SK-N-SH treated with all-trans-retinoic acid at 6 μM for 48 hours (cell line): ENCODE results near the gene NUP210L.
"Not testable (repeated sequence)": the region's sequence is repeated elsewhere in the genome, so short reads cannot be mapped to it uniquely, and the experiment has no call there.

Source experiments
- ATAC-seq: fragments of 200-7000 bp; cut with Tn5 transposase; 3 replicates; pipeline ENCODE4 v1.9.1; 2020; ENCODE audit warnings: mild to moderate bottlenecking, moderate library complexity
- ARNTL ChIP-seq: fragments of 450-650 bp; formaldehyde crosslinking; IDR thresholded peaks from 2 replicates; pipeline ENCODE4 v1.5.0; 2020; ENCODE audit warnings: low read depth, mild to moderate bottlenecking, moderate library complexity, borderline replicate concordance
- BACH2 ChIP-seq: fragments of 250-450 bp; sonication (Bioruptor Pico); IDR thresholded peaks from 2 replicates; pipeline ENCODE4 v1.9.0; 2021; ENCODE audit warnings: mild to moderate bottlenecking, borderline replicate concordance
- CSDC2 ChIP-seq: fragments of 250-450 bp; sonication (Bioruptor Pico); IDR thresholded peaks from 2 replicates; pipeline ENCODE4 v1.5.0; 2020; ENCODE audit warnings: mild to moderate bottlenecking, moderate library complexity
- GLIS3 ChIP-seq: fragments of 250-450 bp; sonication (Bioruptor Pico); IDR thresholded peaks from 2 replicates; pipeline ENCODE4 v1.5.0; 2020; ENCODE audit warnings: mild to moderate bottlenecking, moderate library complexity
- ISL1 ChIP-seq: fragments of 250-450 bp; sonication (Bioruptor Pico); IDR thresholded peaks from 2 replicates; pipeline ENCODE4 v2.1.2; 2022; ENCODE audit warnings: mild to moderate bottlenecking, moderate library complexity
- PPARA ChIP-seq: fragments of 250-450 bp; sonication (Bioruptor Pico); IDR thresholded peaks from 2 replicates; pipeline ENCODE4 v1.5.0; 2020; ENCODE audit warnings: mild to moderate bottlenecking, borderline replicate concordance
- TCF4 ChIP-seq: fragments of 250-450 bp; sonication (Bioruptor Pico); IDR thresholded peaks from 2 replicates; pipeline ENCODE4 v1.8.0; 2021; ENCODE audit warnings: mild to moderate bottlenecking, moderate library complexity, borderline replicate concordance
- TOX ChIP-seq: fragments of 250-450 bp; sonication (Bioruptor Pico); IDR thresholded peaks from 2 replicates; pipeline ENCODE4 v1.8.0; 2021; ENCODE audit warnings: mild to moderate bottlenecking, moderate library complexity, borderline replicate concordance
- ZC3H10 ChIP-seq: fragments of 250-450 bp; sonication (Bioruptor Pico); IDR thresholded peaks from 2 replicates; pipeline ENCODE4 v1.5.1; 2021; ENCODE audit warnings: mild to moderate bottlenecking, moderate library complexity
- ZFP3 ChIP-seq: fragments of 250-450 bp; sonication (Bioruptor Pico); IDR thresholded peaks from 2 replicates; pipeline ENCODE4 v1.5.0; 2020; ENCODE audit warnings: mild to moderate bottlenecking, moderate library complexity
- ZNF565 ChIP-seq: fragments of 450-650 bp; formaldehyde crosslinking; conservative IDR thresholded peaks from 2 replicates; pipeline ENCODE4 v1.5.0; 2020; ENCODE audit warnings: low read depth, mild to moderate bottlenecking, moderate library complexity
- ZNF70 ChIP-seq: fragments of 450-650 bp; formaldehyde crosslinking; IDR thresholded peaks from 2 replicates; pipeline ENCODE4 v1.5.0; 2020; ENCODE audit warnings: mild to moderate bottlenecking, moderate library complexity
- ZNF8 ChIP-seq: fragments of 450-650 bp; formaldehyde crosslinking; IDR thresholded peaks from 2 replicates; pipeline ENCODE4 v1.5.0; 2020; ENCODE audit warnings: mild to moderate bottlenecking, moderate library complexity
- TF ChIP-seq, protein P1 (sequence below): fragments of 250-450 bp; sonication (Bioruptor Pico); IDR thresholded peaks from 2 replicates; pipeline ENCODE4 v1.8.0; 2020; ENCODE audit warnings: mild to moderate bottlenecking, moderate library complexity, borderline replicate concordance
- TF ChIP-seq, protein P2 (sequence below): fragments of 250-450 bp; sonication (Bioruptor Pico); IDR thresholded peaks from 2 replicates; pipeline ENCODE4 v1.5.1; 2021; ENCODE audit warnings: mild to moderate bottlenecking, moderate library complexity
- TF ChIP-seq, protein P3 (sequence below): fragments of 250-450 bp; sonication (Bioruptor Pico); IDR thresholded peaks from 2 replicates; pipeline ENCODE4 v1.5.1; 2020; ENCODE audit warnings: low read depth, mild to moderate bottlenecking, moderate library complexity
- TF ChIP-seq, protein P4 (sequence below): fragments of 250-450 bp; sonication (Bioruptor Pico); IDR thresholded peaks from 2 replicates; pipeline ENCODE4 v1.8.0; 2021; ENCODE audit warnings: low read depth, mild to moderate bottlenecking, moderate library complexity, borderline replicate concordance

The NUP210L gene

DNA sequence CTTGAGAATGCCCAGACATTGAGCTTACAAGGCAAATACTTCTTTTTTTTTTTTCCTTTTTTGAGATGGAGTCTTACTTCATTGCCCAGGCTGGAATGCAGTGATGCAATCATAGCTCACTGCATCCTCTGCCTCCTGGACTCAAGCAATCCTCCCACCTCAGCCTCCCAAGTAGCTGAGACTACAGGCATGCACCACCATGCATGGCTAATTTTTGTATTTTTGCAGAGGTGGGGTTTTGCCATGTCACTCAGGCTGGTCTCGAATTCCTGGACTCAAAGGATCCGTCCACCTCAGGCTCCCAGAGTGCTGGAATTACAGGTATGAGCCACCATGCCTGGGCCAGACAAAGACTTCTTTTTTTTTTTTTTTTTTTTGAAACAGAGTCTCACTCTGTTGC is 79.1 kb downstream of the NUP210L start:
- TF ChIP-seq, protein P1, sequence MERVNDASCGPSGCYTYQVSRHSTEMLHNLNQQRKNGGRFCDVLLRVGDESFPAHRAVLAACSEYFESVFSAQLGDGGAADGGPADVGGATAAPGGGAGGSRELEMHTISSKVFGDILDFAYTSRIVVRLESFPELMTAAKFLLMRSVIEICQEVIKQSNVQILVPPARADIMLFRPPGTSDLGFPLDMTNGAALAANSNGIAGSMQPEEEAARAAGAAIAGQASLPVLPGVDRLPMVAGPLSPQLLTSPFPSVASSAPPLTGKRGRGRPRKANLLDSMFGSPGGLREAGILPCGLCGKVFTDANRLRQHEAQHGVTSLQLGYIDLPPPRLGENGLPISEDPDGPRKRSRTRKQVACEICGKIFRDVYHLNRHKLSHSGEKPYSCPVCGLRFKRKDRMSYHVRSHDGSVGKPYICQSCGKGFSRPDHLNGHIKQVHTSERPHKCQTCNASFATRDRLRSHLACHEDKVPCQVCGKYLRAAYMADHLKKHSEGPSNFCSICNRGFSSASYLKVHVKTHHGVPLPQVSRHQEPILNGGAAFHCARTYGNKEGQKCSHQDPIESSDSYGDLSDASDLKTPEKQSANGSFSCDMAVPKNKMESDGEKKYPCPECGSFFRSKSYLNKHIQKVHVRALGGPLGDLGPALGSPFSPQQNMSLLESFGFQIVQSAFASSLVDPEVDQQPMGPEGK, result no peak
- no peak for TF ChIP-seq CSDC2 (CRISPR knock-in tag)
- no peak for TF ChIP-seq PPARA (CRISPR knock-in tag)
- no peak for TF ChIP-seq ARNTL
- TF ChIP-seq, all 23 proteins: peak for 0

DNA sequence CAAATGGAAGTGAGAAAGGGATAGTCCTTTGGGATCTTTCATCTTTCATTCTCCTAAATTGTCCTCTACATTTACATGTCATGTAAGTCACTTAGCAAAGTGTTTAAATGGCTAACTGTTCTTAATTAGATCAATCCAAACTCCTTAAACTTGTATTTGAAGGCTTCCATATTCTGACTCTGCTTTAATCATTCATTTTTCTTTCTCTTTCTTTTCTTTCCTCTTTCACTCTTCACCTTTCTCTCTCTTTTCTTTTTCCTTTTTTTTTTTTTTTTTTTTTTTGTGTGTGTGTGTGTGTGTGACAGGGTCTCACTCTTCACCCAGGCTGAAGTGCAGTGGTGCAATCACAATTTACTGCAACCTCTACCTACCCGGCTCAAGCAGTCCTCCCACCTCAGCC is 92.6 kb downstream of the NUP210L start:
- ATAC-seq, result no peak
- TF ChIP-seq, protein P2, sequence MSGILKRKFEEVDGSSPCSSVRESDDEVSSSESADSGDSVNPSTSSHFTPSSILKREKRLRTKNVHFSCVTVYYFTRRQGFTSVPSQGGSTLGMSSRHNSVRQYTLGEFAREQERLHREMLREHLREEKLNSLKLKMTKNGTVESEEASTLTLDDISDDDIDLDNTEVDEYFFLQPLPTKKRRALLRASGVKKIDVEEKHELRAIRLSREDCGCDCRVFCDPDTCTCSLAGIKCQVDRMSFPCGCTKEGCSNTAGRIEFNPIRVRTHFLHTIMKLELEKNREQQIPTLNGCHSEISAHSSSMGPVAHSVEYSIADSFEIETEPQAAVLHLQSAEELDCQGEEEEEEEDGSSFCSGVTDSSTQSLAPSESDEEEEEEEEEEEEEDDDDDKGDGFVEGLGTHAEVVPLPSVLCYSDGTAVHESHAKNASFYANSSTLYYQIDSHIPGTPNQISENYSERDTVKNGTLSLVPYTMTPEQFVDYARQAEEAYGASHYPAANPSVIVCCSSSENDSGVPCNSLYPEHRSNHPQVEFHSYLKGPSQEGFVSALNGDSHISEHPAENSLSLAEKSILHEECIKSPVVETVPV, result no peak
- no peak for TF ChIP-seq BACH2 (CRISPR knock-in tag)
- TF ChIP-seq, protein P1, result no peak
- TF ChIP-seq ZNF565 (CRISPR knock-in tag), result no peak
- TF ChIP-seq ZNF70 (CRISPR knock-in tag), result no peak
- TF ChIP-seq TCF4 (CRISPR knock-in tag), result no peak

More for the DNA sequence above, 79.1 kb downstream of the NUP210L start:
- ATAC-seq, result no peak

DNA sequence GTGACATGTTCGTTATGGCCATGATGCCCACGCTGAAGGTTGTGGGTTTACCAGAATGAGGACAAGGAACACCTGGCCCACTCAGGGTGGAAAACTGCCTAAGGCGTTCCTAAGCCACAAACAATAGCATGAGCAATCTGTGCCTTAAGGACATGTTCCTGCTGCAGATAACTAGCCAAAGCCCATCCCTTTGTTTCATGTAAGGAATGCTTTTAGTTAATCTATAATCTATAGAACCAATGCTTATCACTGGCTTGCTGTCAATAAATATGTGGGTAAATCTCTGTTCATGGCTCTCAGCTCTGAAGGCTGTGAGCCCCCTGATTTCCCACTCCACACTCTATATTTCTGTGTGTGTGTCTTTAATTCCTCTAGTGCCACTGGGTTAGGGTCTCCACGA is 107.4 kb downstream of the NUP210L start:
- not testable (repeated sequence) for ATAC-seq

DNA sequence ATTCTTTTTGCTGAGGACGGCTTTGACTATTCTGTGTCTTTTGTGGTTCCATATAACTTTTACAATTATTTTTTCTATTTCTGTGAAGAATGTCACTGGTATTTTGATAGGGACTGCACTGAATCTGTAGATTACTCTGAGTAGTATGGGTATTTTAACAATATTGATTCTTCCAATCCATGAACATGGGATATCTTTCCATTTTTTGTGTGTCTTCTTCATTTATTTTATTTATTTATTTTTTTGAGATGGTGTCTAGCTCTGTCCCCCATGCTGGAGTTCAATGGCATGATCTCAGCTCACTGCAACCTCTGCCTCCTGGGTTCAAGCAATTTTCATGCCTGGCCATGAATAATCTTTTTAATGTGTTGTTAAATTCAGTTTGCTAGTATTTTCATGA is 121.2 kb downstream of the NUP210L start:
- ATAC-seq, result not testable (repeated sequence)

DNA sequence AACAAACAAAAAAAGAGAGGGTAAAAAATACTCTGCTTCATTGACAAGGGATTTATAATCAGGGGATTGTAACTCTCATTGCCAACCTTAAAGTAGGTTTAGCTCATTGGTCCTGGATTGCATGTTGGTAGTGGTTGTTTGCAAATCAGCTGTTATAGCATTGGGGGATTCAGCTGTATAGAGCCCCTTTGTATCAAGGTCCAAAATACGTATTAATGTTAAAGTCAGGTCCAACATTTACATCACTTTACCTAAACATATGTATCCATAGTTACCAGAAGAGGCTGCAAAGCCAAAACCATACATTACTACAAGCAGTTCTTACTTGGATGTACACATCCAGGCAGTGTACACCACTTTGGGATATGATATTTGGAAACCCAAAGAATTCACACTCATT is 134.9 kb downstream of the NUP210L start:
- no peak for TF ChIP-seq BACH2 (CRISPR knock-in tag)
- TF ChIP-seq ZFP3 (CRISPR knock-in tag), result no peak
- no peak for TF ChIP-seq PPARA (CRISPR knock-in tag)
- TF ChIP-seq CSDC2 (CRISPR knock-in tag), result no peak
- TF ChIP-seq, protein P3, sequence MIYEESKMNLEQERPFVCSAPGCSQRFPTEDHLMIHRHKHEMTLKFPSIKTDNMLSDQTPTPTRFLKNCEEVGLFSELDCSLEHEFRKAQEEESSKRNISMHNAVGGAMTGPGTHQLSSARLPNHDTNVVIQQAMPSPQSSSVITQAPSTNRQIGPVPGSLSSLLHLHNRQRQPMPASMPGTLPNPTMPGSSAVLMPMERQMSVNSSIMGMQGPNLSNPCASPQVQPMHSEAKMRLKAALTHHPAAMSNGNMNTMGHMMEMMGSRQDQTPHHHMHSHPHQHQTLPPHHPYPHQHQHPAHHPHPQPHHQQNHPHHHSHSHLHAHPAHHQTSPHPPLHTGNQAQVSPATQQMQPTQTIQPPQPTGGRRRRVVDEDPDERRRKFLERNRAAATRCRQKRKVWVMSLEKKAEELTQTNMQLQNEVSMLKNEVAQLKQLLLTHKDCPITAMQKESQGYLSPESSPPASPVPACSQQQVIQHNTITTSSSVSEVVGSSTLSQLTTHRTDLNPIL (CRISPR knock-in tag), result no peak
- no peak for TF ChIP-seq TCF4 (CRISPR knock-in tag)
- no peak for TF ChIP-seq ZC3H10 (CRISPR knock-in tag)
- TF ChIP-seq TOX, result no peak
- TF ChIP-seq, protein P4, sequence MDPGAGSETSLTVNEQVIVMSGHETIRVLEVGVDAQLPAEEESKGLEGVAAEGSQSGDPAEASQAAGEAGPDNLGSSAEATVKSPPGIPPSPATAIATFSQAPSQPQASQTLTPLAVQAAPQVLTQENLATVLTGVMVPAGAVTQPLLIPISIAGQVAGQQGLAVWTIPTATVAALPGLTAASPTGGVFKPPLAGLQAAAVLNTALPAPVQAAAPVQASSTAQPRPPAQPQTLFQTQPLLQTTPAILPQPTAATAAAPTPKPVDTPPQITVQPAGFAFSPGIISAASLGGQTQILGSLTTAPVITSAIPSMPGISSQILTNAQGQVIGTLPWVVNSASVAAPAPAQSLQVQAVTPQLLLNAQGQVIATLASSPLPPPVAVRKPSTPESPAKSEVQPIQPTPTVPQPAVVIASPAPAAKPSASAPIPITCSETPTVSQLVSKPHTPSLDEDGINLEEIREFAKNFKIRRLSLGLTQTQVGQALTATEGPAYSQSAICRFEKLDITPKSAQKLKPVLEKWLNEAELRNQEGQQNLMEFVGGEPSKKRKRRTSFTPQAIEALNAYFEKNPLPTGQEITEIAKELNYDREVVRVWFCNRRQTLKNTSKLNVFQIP, result no peak
- no peak for TF ChIP-seq ZNF565 (CRISPR knock-in tag)
- TF ChIP-seq ARNTL, result no peak
- TF ChIP-seq ISL1 (CRISPR knock-in tag), result no peak
- TF ChIP-seq, protein P2, result no peak
- TF ChIP-seq ZNF8 (CRISPR knock-in tag), result no peak
- TF ChIP-seq GLIS3 (CRISPR knock-in tag), result no peak
- TF ChIP-seq, protein P1, result no peak
- ATAC-seq, result no peak
